Keratinocyte (primary cell): ENCODE results near the gene POU4F1. TPM values are rescaled to one million over a fixed set of nuclear protein-coding genes. Genes with fewer than 3 reads are reported as not detected.
A peak's percentile ranks its signal among the peaks of the same experiment; 100 is the strongest.

Source experiments
- DNase-seq: peaks from one replicate; pipeline ENCODE4 v3.0.0-alpha.2; 2011; ENCODE audit warnings: low read depth, missing footprints, low spot score
- FAIRE-seq: peaks from 2 replicates; lab custom pipeline; 2011; peaks lifted over from hg19 to GRCh38; lab: Jason Lieb, UNC
- H2AFZ ChIP-seq: 2 replicates; pipeline ENCODE4 v1.6.0; 2012; ENCODE audit warnings: low read length, control low read depth, inconsistent platforms; ENCODE audit not compliant: control insufficient read depth
- H3K27ac ChIP-seq: 2 replicates; pipeline ENCODE4 v1.5.1; 2011; ENCODE audit warnings: low read length; ENCODE audit not compliant: control insufficient read depth, insufficient read depth
- H3K27me3 ChIP-seq: 3 replicates; pipeline ENCODE4 v1.6.0; 2011; ENCODE audit warnings: low read length; ENCODE audit not compliant: control insufficient read depth, insufficient read depth; ENCODE audit errors: extremely low read depth
- H3K36me3 ChIP-seq, 2 experiments: 2 replicates in 1 of 2; 3 replicates in 1 of 2; pipeline ENCODE4 v1.5.1; 2011; ENCODE audit warnings: low read length in 2 of 2, mild to moderate bottlenecking in 1 of 2; ENCODE audit not compliant: control insufficient read depth in 2 of 2, insufficient read depth in 2 of 2; ENCODE audit errors: extremely low read depth in 1 of 2
- H3K4me1 ChIP-seq: 3 replicates; pipeline ENCODE4 v1.5.1; 2011; ENCODE audit warnings: low read length; ENCODE audit not compliant: control insufficient read depth, insufficient read depth; ENCODE audit errors: extremely low read depth
- H3K4me2 ChIP-seq: 3 replicates; pipeline ENCODE4 v1.6.0; 2011; ENCODE audit warnings: low read depth, low read length; ENCODE audit not compliant: control insufficient read depth, insufficient read depth; ENCODE audit errors: extremely low read depth
- H3K4me3 ChIP-seq, 3 experiments: fragments of 200-600 bp in 1 of 3; sonication (generic) in 1 of 3; 2 replicates in 2 of 3; 3 replicates in 1 of 3; pipeline ENCODE4 v1.5.1; 2011 to 2016; ENCODE audit warnings: low read length in 3 of 3, mild to moderate bottlenecking in 3 of 3, control low read depth in 2 of 3, inconsistent platforms in 1 of 3, low read depth in 1 of 3, mixed read lengths in 1 of 3, mixed run types in 1 of 3, moderate library complexity in 1 of 3; ENCODE audit not compliant: control insufficient read depth in 2 of 3, insufficient read depth in 2 of 3; ENCODE audit errors: extremely low read depth in 1 of 3
- H3K79me2 ChIP-seq: 2 replicates; pipeline ENCODE4 v1.6.0; 2012; ENCODE audit warnings: low read length; ENCODE audit not compliant: control insufficient read depth, insufficient read depth
- H3K9ac ChIP-seq: 3 replicates; pipeline ENCODE4 v1.6.0; 2011; ENCODE audit warnings: low read length; ENCODE audit not compliant: control insufficient read depth, insufficient read depth; ENCODE audit errors: extremely low read depth
- H3K9me1 ChIP-seq: 3 replicates; pipeline ENCODE4 v1.6.0; 2011; ENCODE audit warnings: low read length; ENCODE audit not compliant: control insufficient read depth, insufficient read depth; ENCODE audit errors: extremely low read depth
- H3K9me3 ChIP-seq: 2 replicates; pipeline ENCODE4 v1.5.1; 2012; ENCODE audit warnings: low read depth, low read length; ENCODE audit not compliant: control insufficient read depth
- H4K20me1 ChIP-seq: 3 replicates; pipeline ENCODE4 v1.6.0; 2011; ENCODE audit warnings: low read length; ENCODE audit not compliant: control insufficient read depth, insufficient read depth; ENCODE audit errors: extremely low read depth
- CTCF ChIP-seq, 3 experiments: IDR thresholded peaks in 1 of 3; conservative IDR thresholded peaks in 1 of 3; optimal IDR thresholded peaks in 1 of 3; 2 replicates in 2 of 3; 3 replicates in 1 of 3; pipeline versions ENCODE3 to v1.5.1; 2011; ENCODE audit warnings: low read length in 3 of 3, mild to moderate bottlenecking in 3 of 3, moderate library complexity in 2 of 3, control low read depth in 1 of 3, inconsistent platforms in 1 of 3; ENCODE audit not compliant: insufficient read depth in 2 of 3; ENCODE audit errors: extremely low read depth in 1 of 3
- EZH2 ChIP-seq: IDR thresholded peaks from one replicate; pipeline ENCODE4 v1.6.1; 2012; ENCODE audit warnings: inconsistent platforms, mild to moderate bottlenecking, low read length, moderate library complexity
- dilution Hi-C: fragments of 300-500 bp; cut with MboI; formaldehyde crosslinking; loops from one replicate; pipeline ENCODE4 v1.7.0; 2020; ENCODE audit warnings: low sequenced_read_pairs; ENCODE audit not compliant: extremely low pct_ligation_motif_present
- polyA plus RNA-seq, 5 experiments: library from polyadenylated mRNA; depleted of rRNA in 3 of 5; stranded (reverse) in 3 of 5; stranded (forward) in 1 of 5; unstranded in 1 of 5; fragments of >200 nt; gene quantifications; 1 replicate in 1 of 5; 2 replicates in 3 of 5; 3 replicates in 1 of 5; pipeline versions ENCODE4 v1.2.1 to v1.2.3, GENCODE V29; 2011 to 2012; ENCODE audit warnings: missing spikeins in 2 of 5, low read depth in 1 of 5, low replicate concordance in 1 of 5

The POU4F1 gene
- polyA plus RNA-seq, 1 donor (not counting 4 experiments of a cell fraction or from before 2014, with no cell fraction given): not detected

- H3K27me3 ChIP-seq: peaks cover 57% of the 10 kb centered on the region
- FAIRE-seq: no peak
Observed at GRCh38 chr13:78610381-78610883, 7.1 kb upstream of the POU4F1 start.

GRCh38 chr13:78609464-78610205, 6.3 kb upstream of the POU4F1 start:
- no peaks in the 10 kb centered on the region for H3K36me3 ChIP-seq
- H3K9me3 ChIP-seq: no peaks in the 10 kb centered on the region
- peak overlapping the region; percentile 37 to 68 (median 57) for H3K4me3 ChIP-seq
- dilution Hi-C loops: no loop called here
- H3K27ac ChIP-seq: no peak overlapping the region
- H3K9me1 ChIP-seq: no peaks in the 10 kb centered on the region
- FAIRE-seq (no peak), DNase-seq (no peak)
- H3K4me2 ChIP-seq: peak overlapping the region; percentile 85
- peak; percentile 84 for TF ChIP-seq EZH2
- no peak for TF ChIP-seq CTCF (optimal IDR thresholded peaks at IDR 0.05 in 1 of 3, IDR thresholded peaks at IDR 0.05 in 1 of 3, conservative IDR thresholded peaks at IDR 0.05 in 1 of 3; ENCODE audit: extremely low read depth in 1 of 3, insufficient read depth in 2 of 3, low read length in 3 of 3)
- no peaks in the 10 kb centered on the region for H3K79me2 ChIP-seq
- H4K20me1 ChIP-seq: no peaks in the 10 kb centered on the region
- no peak overlapping the region for H3K9ac ChIP-seq
- H3K4me1 ChIP-seq: peaks cover 8% of the 10 kb centered on the region
- peaks cover 65% of the 10 kb centered on the region for H3K27me3 ChIP-seq
- peak overlapping the region; percentile 39 for H2AFZ ChIP-seq

More at GRCh38 chr13:78610381-78610883, 7.1 kb upstream of the POU4F1 start:
- Histone ChIP-seq H3K9ac (no peak overlapping the region), H2AFZ (no peak overlapping the region), H3K36me3 (no peaks in the 10 kb centered on the region), H3K4me3 (no peak overlapping the region), H3K27ac (no peak overlapping the region), H3K4me2 (no peak overlapping the region), H3K9me3 (no peaks in the 10 kb centered on the region), H3K9me1 (no peaks in the 10 kb centered on the region), H3K4me1 (peaks cover 8% of the 10 kb centered on the region), H3K79me2 (no peaks in the 10 kb centered on the region), H4K20me1 (no peaks in the 10 kb centered on the region)
- TF ChIP-seq CTCF (optimal IDR thresholded peaks at IDR 0.05 in 1 of 3, IDR thresholded peaks at IDR 0.05 in 1 of 3, conservative IDR thresholded peaks at IDR 0.05 in 1 of 3; ENCODE audit: extremely low read depth in 1 of 3, insufficient read depth in 2 of 3, low read length in 3 of 3) (no peak), EZH2 (no peak)
- dilution Hi-C loops: no loop called here
- DNase-seq: no peak
